Measurements from ENCODE around the gene VPS37D. TPM values are rescaled to one million over a fixed set of nuclear protein-coding genes. Genes with fewer than 3 reads are reported as not detected.
"Not testable (repeated sequence)": the region's sequence is repeated elsewhere in the genome, so short reads cannot be mapped to it uniquely, and the experiment has no call there.

Gene VPS37D
- total RNA-seq, 2 donors from 2014 or later, result 0.92 to 1.2 TPM

DNA sequence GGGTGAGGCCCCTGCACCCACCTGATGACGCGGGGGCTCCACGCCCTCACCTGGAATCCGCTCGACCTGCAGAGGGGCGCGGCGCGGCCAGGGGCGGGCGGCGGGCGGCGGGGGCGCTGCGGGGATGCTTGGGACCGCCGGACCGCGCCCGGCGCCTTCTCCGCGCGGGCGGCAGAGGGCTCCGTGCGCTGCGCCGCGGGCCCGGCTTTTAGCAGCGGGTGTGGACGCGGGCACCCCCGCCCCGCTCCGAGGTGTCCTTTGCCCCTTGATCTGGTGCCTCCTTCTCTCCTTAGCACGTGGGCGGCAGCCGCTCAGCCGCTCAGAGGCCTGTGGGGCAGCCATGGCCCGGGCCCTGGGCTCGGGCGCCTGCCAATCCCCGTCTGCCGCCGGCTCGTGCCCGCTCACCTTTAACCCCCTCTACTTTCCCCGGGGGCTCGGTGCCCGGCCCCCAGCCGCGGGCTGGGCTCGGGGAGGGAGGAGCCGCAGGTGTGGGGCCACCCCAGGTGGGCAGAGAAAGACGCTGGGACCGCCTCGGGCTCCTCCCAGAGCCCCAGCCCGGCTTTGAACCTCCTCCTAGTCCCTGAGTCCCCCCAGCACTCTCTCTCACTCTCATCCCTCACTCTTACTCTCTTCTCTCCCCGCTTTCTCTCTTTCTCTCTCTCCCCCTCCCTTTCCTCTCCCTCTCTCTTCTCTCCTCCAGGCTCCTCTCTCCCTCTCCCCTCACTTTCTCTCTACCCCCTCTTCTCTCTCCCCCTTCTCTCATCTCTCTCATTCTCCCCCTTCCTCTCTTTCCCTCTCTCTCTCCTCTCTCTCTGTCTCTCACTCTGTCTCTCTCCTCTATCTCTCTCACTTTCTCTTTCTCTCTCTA is 19.7 kb upstream of the VPS37D start:
- H3K4me1 ChIP-seq (ENCODE audit: control insufficient read depth in 1 of 2, low read depth in 2 of 2), result peaks cover 0 to 5% of the 10 kb centered on the region in 2 donors
- no peak overlapping the region for H3K27ac ChIP-seq
- no peaks in the 10 kb centered on the region for H3K36me3 ChIP-seq
- H3K9me3 ChIP-seq, result no peaks in the 10 kb centered on the region
- ATAC-seq (ENCODE audit: insufficient number of reproducible peaks, low FRiP score, low read depth), result no peak
- TF ChIP-seq, protein P1, sequence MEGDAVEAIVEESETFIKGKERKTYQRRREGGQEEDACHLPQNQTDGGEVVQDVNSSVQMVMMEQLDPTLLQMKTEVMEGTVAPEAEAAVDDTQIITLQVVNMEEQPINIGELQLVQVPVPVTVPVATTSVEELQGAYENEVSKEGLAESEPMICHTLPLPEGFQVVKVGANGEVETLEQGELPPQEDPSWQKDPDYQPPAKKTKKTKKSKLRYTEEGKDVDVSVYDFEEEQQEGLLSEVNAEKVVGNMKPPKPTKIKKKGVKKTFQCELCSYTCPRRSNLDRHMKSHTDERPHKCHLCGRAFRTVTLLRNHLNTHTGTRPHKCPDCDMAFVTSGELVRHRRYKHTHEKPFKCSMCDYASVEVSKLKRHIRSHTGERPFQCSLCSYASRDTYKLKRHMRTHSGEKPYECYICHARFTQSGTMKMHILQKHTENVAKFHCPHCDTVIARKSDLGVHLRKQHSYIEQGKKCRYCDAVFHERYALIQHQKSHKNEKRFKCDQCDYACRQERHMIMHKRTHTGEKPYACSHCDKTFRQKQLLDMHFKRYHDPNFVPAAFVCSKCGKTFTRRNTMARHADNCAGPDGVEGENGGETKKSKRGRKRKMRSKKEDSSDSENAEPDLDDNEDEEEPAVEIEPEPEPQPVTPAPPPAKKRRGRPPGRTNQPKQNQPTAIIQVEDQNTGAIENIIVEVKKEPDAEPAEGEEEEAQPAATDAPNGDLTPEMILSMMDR (IDR thresholded peaks at IDR 0.05), result no peak
- peak overlapping the region; percentile 70 for H3K4me3 ChIP-seq
- H3K27me3 ChIP-seq (replicated peaks; ENCODE audit: insufficient read depth), result peaks cover 6% of the 10 kb centered on the region
- no peak for DNase-seq (ENCODE audit: low spot score)

DNA sequence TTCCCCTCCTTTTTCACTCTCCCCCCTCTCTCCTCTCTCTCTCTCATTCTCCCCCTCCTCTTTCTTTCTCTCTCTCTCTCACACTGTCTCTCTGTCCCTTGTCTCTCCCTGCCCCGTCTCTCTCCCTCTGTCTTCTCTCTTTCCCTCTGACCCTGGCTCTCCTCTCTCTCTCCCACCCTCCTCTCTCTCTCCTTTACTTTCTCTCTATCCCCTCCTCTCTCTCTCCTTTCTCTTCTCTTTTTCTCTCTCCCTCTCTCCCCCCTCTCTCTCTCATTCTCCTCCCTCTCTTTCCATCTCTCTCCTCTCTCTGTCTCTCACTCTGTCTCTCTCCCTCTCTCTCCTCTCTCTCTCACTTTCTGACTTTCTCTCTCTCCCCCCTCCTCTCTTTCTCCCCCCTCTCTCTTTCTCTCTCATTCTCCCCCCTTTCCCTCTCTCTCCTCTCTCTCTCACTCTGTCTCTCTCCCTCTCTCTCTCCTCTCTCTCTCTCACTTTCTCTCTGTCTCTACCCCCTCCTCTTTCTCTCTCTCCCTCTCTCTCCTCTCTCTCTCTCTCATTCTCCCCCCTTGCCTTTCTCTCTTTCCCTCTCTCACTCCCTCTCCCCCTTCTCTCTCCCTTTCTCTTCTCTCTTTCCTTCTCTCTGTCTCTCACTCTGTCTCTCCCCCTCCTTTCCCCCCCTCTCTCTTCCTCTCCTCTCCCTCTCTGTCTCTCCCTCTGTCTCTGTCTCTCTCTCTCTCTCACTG is 18.9 kb upstream of the VPS37D start:
- Histone ChIP-seq H3K4me1 (ENCODE audit: control insufficient read depth in 1 of 2, low read depth in 2 of 2) (peaks cover 0 to 5% of the 10 kb centered on the region in 2 donors), H3K27me3 (replicated peaks; ENCODE audit: insufficient read depth) (peaks cover 6% of the 10 kb centered on the region), H3K36me3 (no peaks in the 10 kb centered on the region), H3K9me3 (no peaks in the 10 kb centered on the region), H3K4me3 (no peak overlapping the region), H3K27ac (no peak overlapping the region)
- ATAC-seq (ENCODE audit: insufficient number of reproducible peaks, low FRiP score, low read depth) (no peak), DNase-seq (ENCODE audit: low spot score) (no peak)
- TF ChIP-seq, protein P1 (IDR thresholded peaks at IDR 0.05), result no peak

DNA sequence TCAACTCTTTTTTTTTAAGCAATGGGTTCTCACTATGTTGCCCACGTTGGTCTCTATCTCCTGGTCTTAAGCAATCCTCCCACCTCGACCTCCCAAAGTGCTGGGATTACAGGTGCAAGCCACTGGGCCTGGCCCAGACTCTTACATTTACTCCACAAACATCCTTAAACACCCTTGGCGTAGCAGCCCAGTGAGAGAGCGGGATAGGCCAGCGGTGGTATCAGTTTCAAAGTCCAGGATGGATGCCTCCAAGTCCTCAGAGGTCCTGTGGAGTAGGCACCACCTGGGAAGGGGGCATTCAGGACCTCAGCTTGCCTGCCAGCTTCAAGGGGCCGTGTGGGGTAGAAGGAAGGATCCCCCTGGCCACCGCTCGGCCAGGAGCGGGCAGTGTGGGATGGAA is 18.1 kb upstream of the VPS37D start:
- H3K27ac ChIP-seq, result no peak overlapping the region
- no peak overlapping the region for H3K4me3 ChIP-seq
- peaks cover 0 to 5% of the 10 kb centered on the region in 2 donors for H3K4me1 ChIP-seq (ENCODE audit: control insufficient read depth in 1 of 2, low read depth in 2 of 2)
- H3K36me3 ChIP-seq, result no peaks in the 10 kb centered on the region
- peaks cover 6% of the 10 kb centered on the region for H3K27me3 ChIP-seq (replicated peaks; ENCODE audit: insufficient read depth)
- DNase-seq (ENCODE audit: low spot score) (no peak), ATAC-seq (ENCODE audit: insufficient number of reproducible peaks, low FRiP score, low read depth) (no peak)
- TF ChIP-seq, protein P1 (IDR thresholded peaks at IDR 0.05), result no peak
- H3K9me3 ChIP-seq, result no peaks in the 10 kb centered on the region

DNA sequence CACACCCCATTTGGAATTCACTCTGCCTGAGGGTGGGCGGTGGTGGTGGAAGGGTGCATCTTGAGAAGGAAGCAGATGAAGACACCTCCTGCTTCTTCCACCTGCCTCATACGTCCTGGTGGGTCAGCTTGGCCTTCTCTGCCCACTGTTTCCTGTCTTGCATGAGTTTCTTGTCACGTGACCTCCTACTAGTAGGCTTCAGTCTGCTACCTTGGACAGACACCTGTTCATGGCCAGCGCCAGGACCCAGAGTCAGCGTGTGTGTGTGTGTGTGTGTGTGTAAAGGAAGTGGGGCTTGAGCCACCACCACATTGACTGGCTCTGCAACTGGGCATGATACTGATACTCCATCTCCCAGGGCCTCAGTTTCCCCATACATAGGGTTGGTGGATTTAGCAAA is 17.1 kb upstream of the VPS37D start:
- Histone ChIP-seq H3K4me3 (no peak overlapping the region), H3K36me3 (no peaks in the 10 kb centered on the region), H3K4me1 (ENCODE audit: control insufficient read depth in 1 of 2, low read depth in 2 of 2) (peaks cover 0 to 5% of the 10 kb centered on the region in 2 donors), H3K9me3 (no peaks in the 10 kb centered on the region), H3K27me3 (replicated peaks; ENCODE audit: insufficient read depth) (peaks cover 6% of the 10 kb centered on the region), H3K27ac (no peak overlapping the region)
- no peak for DNase-seq (ENCODE audit: low spot score)
- TF ChIP-seq, protein P1 (IDR thresholded peaks at IDR 0.05), result no peak
- ATAC-seq (ENCODE audit: insufficient number of reproducible peaks, low FRiP score, low read depth), result no peak

DNA sequence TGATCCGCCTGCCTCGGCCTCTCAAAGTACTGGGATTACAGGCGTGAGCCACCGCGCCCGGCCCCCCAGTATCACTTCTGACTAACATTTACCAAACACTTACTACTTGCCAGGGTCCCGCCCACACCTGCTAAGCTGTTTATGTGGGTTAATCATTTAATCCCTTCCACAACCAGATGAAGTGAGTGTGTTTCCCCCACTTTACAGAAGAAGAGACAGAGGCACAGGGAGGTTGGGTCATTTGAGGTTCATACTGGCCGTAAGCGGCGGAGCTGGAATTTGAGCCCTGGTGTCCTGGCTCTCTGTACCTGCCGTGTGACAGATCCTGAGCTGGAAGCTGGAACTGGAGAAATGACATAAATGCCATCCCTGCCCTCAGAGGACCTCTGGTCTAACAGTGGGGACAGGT is 15.1 kb upstream of the VPS37D start:
- Histone ChIP-seq H3K36me3 (no peaks in the 10 kb centered on the region), H3K27ac (no peak overlapping the region), H3K9me3 (no peaks in the 10 kb centered on the region), H3K4me1 (ENCODE audit: control insufficient read depth in 1 of 2, low read depth in 2 of 2) (peaks cover 0 to 5% of the 10 kb centered on the region in 2 donors), H3K27me3 (replicated peaks; ENCODE audit: insufficient read depth) (no peaks in the 10 kb centered on the region), H3K4me3 (no peak overlapping the region)
- TF ChIP-seq, protein P1 (IDR thresholded peaks at IDR 0.05), result no peak
- DNase-seq (ENCODE audit: low spot score), result no peak
- no peak for ATAC-seq (ENCODE audit: insufficient number of reproducible peaks, low FRiP score, low read depth)

DNA sequence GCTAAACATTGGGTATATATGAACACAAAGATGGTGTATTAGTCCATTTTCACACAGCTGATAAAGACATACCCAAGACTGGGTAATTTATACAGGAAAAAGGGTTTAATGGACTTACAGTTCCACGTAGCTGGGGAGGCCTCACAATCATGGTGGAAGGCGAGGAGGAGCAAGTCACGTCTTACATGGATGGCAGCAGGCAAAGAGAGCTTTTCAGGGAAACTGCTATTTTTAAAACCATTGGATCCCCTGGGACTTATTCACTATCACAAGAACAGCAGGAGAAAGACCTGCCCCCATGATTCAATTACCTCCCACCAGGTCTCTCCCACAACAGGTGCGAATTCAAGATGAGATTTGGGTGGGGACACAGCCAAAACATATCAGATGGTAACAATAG is 12.3 kb upstream of the VPS37D start:
- H3K27ac ChIP-seq; H3K27me3 ChIP-seq (replicated peaks; ENCODE audit: insufficient read depth); H3K4me1 ChIP-seq (ENCODE audit: control insufficient read depth in 1 of 2, low read depth in 2 of 2); DNase-seq (ENCODE audit: low spot score); H3K9me3 ChIP-seq; ATAC-seq (ENCODE audit: insufficient number of reproducible peaks, low FRiP score, low read depth); H3K4me3 ChIP-seq; H3K36me3 ChIP-seq: not testable (repeated sequence)

Data from thoracic aorta (tissue), 2 donors.